Stomach (tissue), 4 donors: ENCODE data around the gene ERAS.

ENCODE experiments used
- EP300 ChIP-seq: sonication (generic); formaldehyde crosslinking; IDR thresholded peaks from one replicate; pipeline ENCODE4 v1.6.1; 2017; ENCODE audit warnings: antibody characterized with exemption
- POLR2A ChIP-seq, 4 donors: fragments of 450-650 bp; IDR thresholded peaks; one replicate each; pipeline ENCODE4 v1.6.1; 2016; ENCODE audit warnings: antibody characterized with exemption in 4 of 4, control low read depth in 2 of 4, mild to moderate bottlenecking in 1 of 4, moderate library complexity in 1 of 4
- POLR2AphosphoS5 ChIP-seq, 3 donors: sonication (generic); formaldehyde crosslinking; IDR thresholded peaks; one replicate each; pipeline ENCODE4 v1.6.1; 2016; ENCODE audit warnings: antibody characterized with exemption in 3 of 3
- TF ChIP-seq, protein P1 (sequence below), 7 experiments: fragments of 450-650 bp in 4 of 7; fragments of 200-600 bp in 3 of 7; sonication (generic) in 3 of 7; IDR thresholded peaks; one replicate each; pipeline ENCODE4 v1.5.1; 2016 to 2019; ENCODE audit warnings: antibody characterized with exemption in 7 of 7, control low read depth in 2 of 7, mild to moderate bottlenecking in 1 of 7

- TF ChIP-seq, protein P1, sequence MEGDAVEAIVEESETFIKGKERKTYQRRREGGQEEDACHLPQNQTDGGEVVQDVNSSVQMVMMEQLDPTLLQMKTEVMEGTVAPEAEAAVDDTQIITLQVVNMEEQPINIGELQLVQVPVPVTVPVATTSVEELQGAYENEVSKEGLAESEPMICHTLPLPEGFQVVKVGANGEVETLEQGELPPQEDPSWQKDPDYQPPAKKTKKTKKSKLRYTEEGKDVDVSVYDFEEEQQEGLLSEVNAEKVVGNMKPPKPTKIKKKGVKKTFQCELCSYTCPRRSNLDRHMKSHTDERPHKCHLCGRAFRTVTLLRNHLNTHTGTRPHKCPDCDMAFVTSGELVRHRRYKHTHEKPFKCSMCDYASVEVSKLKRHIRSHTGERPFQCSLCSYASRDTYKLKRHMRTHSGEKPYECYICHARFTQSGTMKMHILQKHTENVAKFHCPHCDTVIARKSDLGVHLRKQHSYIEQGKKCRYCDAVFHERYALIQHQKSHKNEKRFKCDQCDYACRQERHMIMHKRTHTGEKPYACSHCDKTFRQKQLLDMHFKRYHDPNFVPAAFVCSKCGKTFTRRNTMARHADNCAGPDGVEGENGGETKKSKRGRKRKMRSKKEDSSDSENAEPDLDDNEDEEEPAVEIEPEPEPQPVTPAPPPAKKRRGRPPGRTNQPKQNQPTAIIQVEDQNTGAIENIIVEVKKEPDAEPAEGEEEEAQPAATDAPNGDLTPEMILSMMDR (IDR thresholded peaks at IDR 0.05): no peak
- TF ChIP-seq POLR2AphosphoS5 (IDR thresholded peaks at IDR 0.05) (no peak), POLR2A (IDR thresholded peaks at IDR 0.05) (no peak), EP300 (no peak)
These were observed 20.2 kb upstream of the ERAS start for GRCh38 chrX:48806081-48806480.
